Ovary (tissue), 3 donors: ENCODE data around the gene GMEB2.

ENCODE experiments used
- CTCF ChIP-seq, 3 donors: fragments of 450-650 bp in 2 of 3; fragments of 200-600 bp in 1 of 3; IDR thresholded peaks; one replicate each; pipeline versions ENCODE4 v1.5.1 to v1.8.0; 2016 to 2022; ENCODE audit warnings: antibody characterized with exemption in 3 of 3, mild to moderate bottlenecking in 1 of 3
- EP300 ChIP-seq: sonication (generic); formaldehyde crosslinking; IDR thresholded peaks from one replicate; pipeline ENCODE4 v1.6.1; 2017; ENCODE audit warnings: antibody characterized with exemption
- POLR2A ChIP-seq: fragments of 450-650 bp; IDR thresholded peaks from one replicate; pipeline ENCODE4 v1.6.1; 2017; ENCODE audit warnings: antibody characterized with exemption, mild to moderate bottlenecking, moderate library complexity
- donor health status: DM: no; HTN: no; CAD: no.

GRCh38 chr20:63659370-63659769, 32.5 kb upstream of the GMEB2 start:
- TF ChIP-seq CTCF (IDR thresholded peaks at IDR 0.05) (no peak), POLR2A (no peak), EP300 (no peak)
